Endothelial cell of umbilical vein (primary cell): Measurements from ENCODE around the gene MSH3. TPM values are rescaled to one million over a fixed set of nuclear protein-coding genes. Genes with fewer than 3 reads are reported as not detected.

Experiments
- BruUV-seq: library from RNA; stranded (reverse); fragments of 400-500 nt; replicated peaks from 2 replicates; lab custom pipeline; 2021; lab: Mats Ljungman, UMichigan
- CTCF ChIA-PET: fragments of 300-600, 350-600 bp; sonication (Branson Sonifier 250); formaldehyde crosslinking; loops from one replicate; lab custom pipeline; 2021; ENCODE audit warnings: antibody characterized with exemption, inconsistent platforms; lab: Charles Lee
- POLR2A ChIA-PET: fragments of 300-600, 350-600 bp; sonication (Branson Sonifier 250); formaldehyde crosslinking; loops from one replicate; lab custom pipeline; 2021; ENCODE audit warnings: antibody characterized with exemption, inconsistent platforms; lab: Charles Lee
- DNase-seq: peaks from one replicate; pipeline ENCODE4 v3.0.0-alpha.2; 2011; ENCODE audit warnings: low read depth, low spot score
- FAIRE-seq: peaks from 2 replicates; lab custom pipeline; 2011; peaks lifted over from hg19 to GRCh38; lab: Jason Lieb, UNC
- H2AFZ ChIP-seq: 2 replicates; pipeline ENCODE4 v1.6.0; 2012; ENCODE audit warnings: low read depth, low read length, control low read depth, inconsistent platforms
- H3K27ac ChIP-seq: 2 replicates; pipeline ENCODE4 v1.5.1; 2011; ENCODE audit warnings: low read depth, mild to moderate bottlenecking, control low read depth, low read length, moderate library complexity; ENCODE audit not compliant: insufficient read depth
- H3K27me3 ChIP-seq, 2 experiments: 2 replicates each; pipeline versions ENCODE4 v1.6.0 to v1.6.1; 2011; ENCODE audit warnings: low read length in 2 of 2, mixed read lengths in 1 of 2; ENCODE audit not compliant: control insufficient read depth in 2 of 2, insufficient read depth in 2 of 2
- H3K36me3 ChIP-seq, 2 experiments: 2 replicates in 1 of 2; 3 replicates in 1 of 2; pipeline ENCODE4 v1.5.1; 2011; ENCODE audit warnings: low read length in 2 of 2, mild to moderate bottlenecking in 1 of 2, moderate library complexity in 1 of 2; ENCODE audit not compliant: control insufficient read depth in 2 of 2, insufficient read depth in 2 of 2; ENCODE audit errors: extremely low read depth in 1 of 2
- H3K4me1 ChIP-seq: 3 replicates; pipeline ENCODE4 v1.5.1; 2011; ENCODE audit warnings: mild to moderate bottlenecking, low read length; ENCODE audit not compliant: control insufficient read depth, insufficient read depth; ENCODE audit errors: extremely low read depth
- H3K4me2 ChIP-seq: 2 replicates; pipeline ENCODE4 v1.6.1; 2011; ENCODE audit warnings: low read length, control low read depth, mixed read lengths; ENCODE audit not compliant: insufficient read depth
- H3K4me3 ChIP-seq, 3 experiments: fragments of 200-600 bp in 1 of 3; sonication (generic), shearing (Covaris generic) in 1 of 3; replicated peaks in 1 of 3; 2 replicates each; pipeline ENCODE4 v1.5.1; 2011 to 2016; ENCODE audit warnings: control low read depth in 3 of 3, low read length in 3 of 3, mild to moderate bottlenecking in 2 of 3, inconsistent platforms in 1 of 3, low read depth in 1 of 3, moderate library complexity in 1 of 3; ENCODE audit not compliant: insufficient read depth in 1 of 3
- H3K79me2 ChIP-seq: 2 replicates; pipeline ENCODE4 v1.6.0; 2012; ENCODE audit warnings: low read length, inconsistent platforms; ENCODE audit not compliant: control insufficient read depth, insufficient read depth
- H3K9ac ChIP-seq: replicated peaks from 2 replicates; pipeline ENCODE3; 2011; ENCODE audit warnings: low read length, control low read depth; ENCODE audit not compliant: insufficient read depth; ENCODE audit errors: extremely low read depth
- H3K9me1 ChIP-seq: replicated peaks from 3 replicates; pipeline ENCODE4 v1.6.0; 2011; ENCODE audit warnings: mild to moderate bottlenecking, low read length; ENCODE audit not compliant: control insufficient read depth, insufficient read depth; ENCODE audit errors: extremely low read depth
- H3K9me3 ChIP-seq: replicated peaks from 2 replicates; pipeline ENCODE4 v1.5.1; 2012; ENCODE audit warnings: low read length, inconsistent platforms; ENCODE audit not compliant: control insufficient read depth, insufficient read depth
- H4K20me1 ChIP-seq: replicated peaks from 2 replicates; pipeline ENCODE3; 2011; ENCODE audit warnings: mild to moderate bottlenecking, low read length; ENCODE audit not compliant: control insufficient read depth, insufficient read depth; ENCODE audit errors: extremely low read depth
- EZH2 ChIP-seq: IDR thresholded peaks from 2 replicates; pipeline ENCODE4 v1.6.1; 2012; ENCODE audit warnings: borderline replicate concordance, low read depth, mild to moderate bottlenecking, moderate library complexity, low read length, inconsistent platforms; ENCODE audit not compliant: severe bottlenecking
- FOS ChIP-seq: IDR thresholded peaks from 2 replicates; pipeline ENCODE4 v1.6.1; 2011; ENCODE audit warnings: mild to moderate bottlenecking, low read length, moderate library complexity, borderline replicate concordance; ENCODE audit not compliant: insufficient read depth
- GATA2 ChIP-seq: IDR thresholded peaks from 2 replicates; pipeline ENCODE4 v1.7.0; 2011; ENCODE audit warnings: low read depth, mild to moderate bottlenecking, moderate library complexity, mixed read lengths, low read length; ENCODE audit not compliant: insufficient read length, insufficient read depth
- JUN ChIP-seq: IDR thresholded peaks from 2 replicates; pipeline ENCODE4 v1.6.1; 2011; ENCODE audit warnings: borderline replicate concordance, low read depth; ENCODE audit not compliant: insufficient read length, insufficient read depth
- MYC ChIP-seq: IDR thresholded peaks from one replicate; pipeline ENCODE4 v1.6.1; 2011; ENCODE audit warnings: mild to moderate bottlenecking, low read depth, low read length
- POLR2A ChIP-seq: IDR thresholded peaks from 2 replicates; pipeline ENCODE4 v1.6.1; 2012; ENCODE audit warnings: low read depth, mild to moderate bottlenecking, control low read depth, low read length
- POLR2AphosphoS5 ChIP-seq: IDR thresholded peaks from 2 replicates; pipeline ENCODE4 v1.6.1; 2012; ENCODE audit warnings: low read depth, mild to moderate bottlenecking, control low read depth, low read length, moderate library complexity; ENCODE audit not compliant: insufficient read depth
- dilution Hi-C: fragments of 300-500 bp; cut with MboI; formaldehyde crosslinking; loops from one replicate; pipeline ENCODE4 v1.15.0; 2019; ENCODE audit warnings: low sequenced_read_pairs; ENCODE audit not compliant: extremely low pct_ligation_motif_present
- intact Hi-C: fragments of 100-400 bp; cut with micrococcal nuclease; formaldehyde crosslinking; loops from one replicate; pipeline ENCODE4 v1.10.0; 2022
- polyA plus RNA-seq, 4 experiments: library from polyadenylated mRNA; depleted of rRNA in 3 of 4; stranded (reverse) in 3 of 4; unstranded in 1 of 4; fragments of >200 nt; gene quantifications; 2 replicates each; pipeline versions ENCODE4 v1.2.1 to v1.2.3, GENCODE V29; 2011 to 2012; ENCODE audit warnings: missing spikeins in 1 of 4
- total RNA-seq: library from RNA; stranded (reverse); gene quantifications from 2 replicates; pipeline ENCODE4 v1.2.3, GENCODE V29; 2021
- TF ChIP-seq, protein P1 (sequence below), 2 donors: IDR thresholded peaks; 1 replicate in 1 of 2; 2 replicates in 1 of 2; pipeline ENCODE4 v1.5.1; 2011; ENCODE audit warnings: low read length in 2 of 2, mild to moderate bottlenecking in 2 of 2, moderate library complexity in 2 of 2, control low read depth in 1 of 2, inconsistent platforms in 1 of 2, low read depth in 1 of 2; ENCODE audit not compliant: insufficient read depth in 1 of 2; ENCODE audit errors: extremely low read depth in 1 of 2
- TF ChIP-seq, protein P2 (sequence below): IDR thresholded peaks from 2 replicates; pipeline ENCODE4 v1.6.1; 2011; ENCODE audit not compliant: insufficient read depth, insufficient read length

MSH3 gene
- total and polyA plus RNA-seq, 2 donors (not counting 3 experiments of a cell fraction or from before 2014, with no cell fraction given), result 2.0 to 13.0 TPM

DNA sequence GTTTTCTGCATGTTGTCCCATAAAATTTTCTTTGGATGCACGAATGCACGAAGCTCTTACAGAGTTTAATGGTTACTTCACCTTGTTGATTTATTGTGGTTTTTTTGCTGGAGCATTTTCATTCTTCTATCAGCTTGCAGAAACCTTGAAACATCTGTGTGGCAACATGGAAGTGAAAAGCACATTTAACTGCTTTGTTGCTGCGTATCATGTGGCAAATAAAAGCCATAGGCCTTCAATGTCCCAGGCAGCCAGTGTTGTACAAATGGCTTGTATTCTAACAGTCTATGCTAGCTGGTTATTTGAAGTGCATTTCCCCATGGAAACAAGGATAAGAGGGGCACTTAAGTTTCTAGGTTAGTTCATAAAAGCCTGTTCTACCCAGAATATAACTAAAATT is 263.2 kb downstream of the MSH3 start:
- DNase-seq, result no peak
- BruUV-seq, result no TSS peak
- POLR2A ChIA-PET, result no interaction called here

More for the DNA sequence above, 263.2 kb downstream of the MSH3 start:
- Histone ChIP-seq H3K4me1 (no peaks in the 10 kb centered on the region), H3K4me2 (no peak overlapping the region), H3K9ac (no peak overlapping the region), H3K36me3 (no peaks in the 10 kb centered on the region), H2AFZ (no peak overlapping the region), H3K9me3 (no peaks in the 10 kb centered on the region), H3K4me3 (no peak overlapping the region), H3K9me1 (no peaks in the 10 kb centered on the region), H3K27me3 (no peaks in the 10 kb centered on the region), H4K20me1 (no peaks in the 10 kb centered on the region), H3K27ac (no peak overlapping the region), H3K79me2 (no peaks in the 10 kb centered on the region)
- no peak for FAIRE-seq
- TF ChIP-seq, protein P1, sequence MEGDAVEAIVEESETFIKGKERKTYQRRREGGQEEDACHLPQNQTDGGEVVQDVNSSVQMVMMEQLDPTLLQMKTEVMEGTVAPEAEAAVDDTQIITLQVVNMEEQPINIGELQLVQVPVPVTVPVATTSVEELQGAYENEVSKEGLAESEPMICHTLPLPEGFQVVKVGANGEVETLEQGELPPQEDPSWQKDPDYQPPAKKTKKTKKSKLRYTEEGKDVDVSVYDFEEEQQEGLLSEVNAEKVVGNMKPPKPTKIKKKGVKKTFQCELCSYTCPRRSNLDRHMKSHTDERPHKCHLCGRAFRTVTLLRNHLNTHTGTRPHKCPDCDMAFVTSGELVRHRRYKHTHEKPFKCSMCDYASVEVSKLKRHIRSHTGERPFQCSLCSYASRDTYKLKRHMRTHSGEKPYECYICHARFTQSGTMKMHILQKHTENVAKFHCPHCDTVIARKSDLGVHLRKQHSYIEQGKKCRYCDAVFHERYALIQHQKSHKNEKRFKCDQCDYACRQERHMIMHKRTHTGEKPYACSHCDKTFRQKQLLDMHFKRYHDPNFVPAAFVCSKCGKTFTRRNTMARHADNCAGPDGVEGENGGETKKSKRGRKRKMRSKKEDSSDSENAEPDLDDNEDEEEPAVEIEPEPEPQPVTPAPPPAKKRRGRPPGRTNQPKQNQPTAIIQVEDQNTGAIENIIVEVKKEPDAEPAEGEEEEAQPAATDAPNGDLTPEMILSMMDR (IDR thresholded peaks at IDR 0.05; ENCODE audit: extremely low read depth in 1 of 2, insufficient read depth in 1 of 2, low read depth in 1 of 2, low read length in 2 of 2), result no peak
- TF ChIP-seq FOS (no peak), EZH2 (no peak), GATA2 (no peak), POLR2AphosphoS5 (no peak), JUN (no peak), POLR2A (no peak), MYC (no peak)
- TF ChIP-seq, protein P2, sequence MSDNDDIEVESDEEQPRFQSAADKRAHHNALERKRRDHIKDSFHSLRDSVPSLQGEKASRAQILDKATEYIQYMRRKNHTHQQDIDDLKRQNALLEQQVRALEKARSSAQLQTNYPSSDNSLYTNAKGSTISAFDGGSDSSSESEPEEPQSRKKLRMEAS, result no peak
- CTCF ChIA-PET, result interaction anchor here (1.4 kb wide), 1 partner anchor 10 kb away, joined by 3 read pairs; no protein-coding TSS in a partner anchor
- intact Hi-C loops (no loop called here), dilution Hi-C loops (no loop called here)
